Endothelial cell of hepatic sinusoid (primary cell): ENCODE data around the gene TNFRSF6B.

Source experiments
- in situ Hi-C: cut with HindIII; loops from 2 replicates; pipeline ENCODE4 v1.10.0; 2017; ENCODE audit warnings: low sequenced_read_pairs

TNFRSF6B gene

GRCh38 chr20:63745961-63746731 lies 49.7 kb downstream of the TNFRSF6B start:
- in situ Hi-C loops: no loop called here

DNA sequence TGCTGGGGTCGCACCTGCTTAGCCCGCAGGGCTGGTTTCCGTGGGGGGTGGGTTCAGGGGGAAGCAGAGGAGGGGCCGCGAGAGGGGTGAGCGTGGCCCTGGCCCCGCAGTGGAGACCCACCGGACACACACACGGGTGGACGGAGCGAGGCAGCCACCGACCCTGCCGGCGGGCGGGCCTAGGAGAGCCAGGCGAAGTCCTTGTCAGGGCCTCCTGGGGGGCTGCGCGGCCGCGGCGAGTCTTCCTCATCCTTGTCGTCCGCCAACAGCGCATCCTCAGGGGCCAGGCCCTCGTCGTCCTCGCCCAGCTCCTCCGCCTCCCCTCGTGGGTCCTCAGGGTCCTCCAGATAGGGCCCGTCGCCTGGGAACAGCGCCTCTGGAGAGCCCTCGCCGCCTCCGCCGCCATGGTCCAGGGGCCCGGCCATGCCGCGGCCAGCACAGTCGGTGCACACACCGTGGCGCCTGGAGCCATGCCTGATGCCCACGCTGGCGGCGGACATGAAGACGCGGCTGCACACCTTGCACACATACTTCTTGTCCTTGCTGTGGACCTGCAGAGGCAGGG lies 50.4 kb downstream of the TNFRSF6B start:
- in situ Hi-C loops: no loop called here

GRCh38 chr20:63747622-63748069 lies 51.2 kb downstream of the TNFRSF6B start:
- in situ Hi-C loops: no loop called here
